Peyer's patch (tissue), 4 donors: Measurements from ENCODE around the gene KRT78.

Experiments used
- CTCF ChIP-seq, 6 experiments: fragments of 450-650 bp in 4 of 6; fragments of 200-600 bp in 2 of 6; sonication (generic) in 1 of 6; IDR thresholded peaks; one replicate each; pipeline ENCODE4 v1.5.1; 2017 to 2019; ENCODE audit warnings: antibody characterized with exemption in 6 of 6, mild to moderate bottlenecking in 3 of 6, moderate library complexity in 1 of 6
- POLR2A ChIP-seq, 2 donors: fragments of 450-650 bp; IDR thresholded peaks; one replicate each; pipeline ENCODE4 v1.5.1; 2017; ENCODE audit warnings: antibody characterized with exemption in 2 of 2, mild to moderate bottlenecking in 2 of 2, moderate library complexity in 2 of 2

GRCh38 chr12:52815676-52816588 lies 32.9 kb downstream of the KRT78 start:
- no peak for TF ChIP-seq CTCF (IDR thresholded peaks at IDR 0.05)
- no peak for TF ChIP-seq POLR2A (IDR thresholded peaks at IDR 0.05)
